Measurements from ENCODE around the gene RERE.

- TF ChIP-seq FOXM1 (IDR thresholded peaks at IDR 0.05; ENCODE audit: borderline replicate concordance) (no peak), FOXA1 (IDR thresholded peaks at IDR 0.05) (no peak), SP1 (IDR thresholded peaks at IDR 0.05) (no peak), ELF4 (IDR thresholded peaks at IDR 0.05) (no peak), TARDBP (IDR thresholded peaks at IDR 0.05) (no peak), ZNF384 (IDR thresholded peaks at IDR 0.05) (no peak), SUZ12 (IDR thresholded peaks at IDR 0.05) (no peak), L3MBTL2 (conservative IDR thresholded peaks at IDR 0.05) (no peak), CTBP1 (IDR thresholded peaks at IDR 0.05; ENCODE audit: borderline replicate concordance) (no peak), HDGF (IDR thresholded peaks at IDR 0.05; ENCODE audit: borderline replicate concordance) (no peak)
Observed at GRCh38 chr1:8767006-8767405, 50.4 kb downstream of the RERE start.
